ENCODE data around the gene C1QTNF8. TPM values are rescaled to one million over a fixed set of nuclear protein-coding genes. Genes with fewer than 3 reads are reported as not detected.

C1QTNF8 gene
- total and polyA plus RNA-seq, 2 of the 8 experiments (the other 6 are each of a cell fraction or from before 2014, with no cell fraction given): not detected

GRCh38 chr16:1112506-1113184 is 16.6 kb upstream of the C1QTNF8 start (continued):
- TF ChIP-seq, protein P1, sequence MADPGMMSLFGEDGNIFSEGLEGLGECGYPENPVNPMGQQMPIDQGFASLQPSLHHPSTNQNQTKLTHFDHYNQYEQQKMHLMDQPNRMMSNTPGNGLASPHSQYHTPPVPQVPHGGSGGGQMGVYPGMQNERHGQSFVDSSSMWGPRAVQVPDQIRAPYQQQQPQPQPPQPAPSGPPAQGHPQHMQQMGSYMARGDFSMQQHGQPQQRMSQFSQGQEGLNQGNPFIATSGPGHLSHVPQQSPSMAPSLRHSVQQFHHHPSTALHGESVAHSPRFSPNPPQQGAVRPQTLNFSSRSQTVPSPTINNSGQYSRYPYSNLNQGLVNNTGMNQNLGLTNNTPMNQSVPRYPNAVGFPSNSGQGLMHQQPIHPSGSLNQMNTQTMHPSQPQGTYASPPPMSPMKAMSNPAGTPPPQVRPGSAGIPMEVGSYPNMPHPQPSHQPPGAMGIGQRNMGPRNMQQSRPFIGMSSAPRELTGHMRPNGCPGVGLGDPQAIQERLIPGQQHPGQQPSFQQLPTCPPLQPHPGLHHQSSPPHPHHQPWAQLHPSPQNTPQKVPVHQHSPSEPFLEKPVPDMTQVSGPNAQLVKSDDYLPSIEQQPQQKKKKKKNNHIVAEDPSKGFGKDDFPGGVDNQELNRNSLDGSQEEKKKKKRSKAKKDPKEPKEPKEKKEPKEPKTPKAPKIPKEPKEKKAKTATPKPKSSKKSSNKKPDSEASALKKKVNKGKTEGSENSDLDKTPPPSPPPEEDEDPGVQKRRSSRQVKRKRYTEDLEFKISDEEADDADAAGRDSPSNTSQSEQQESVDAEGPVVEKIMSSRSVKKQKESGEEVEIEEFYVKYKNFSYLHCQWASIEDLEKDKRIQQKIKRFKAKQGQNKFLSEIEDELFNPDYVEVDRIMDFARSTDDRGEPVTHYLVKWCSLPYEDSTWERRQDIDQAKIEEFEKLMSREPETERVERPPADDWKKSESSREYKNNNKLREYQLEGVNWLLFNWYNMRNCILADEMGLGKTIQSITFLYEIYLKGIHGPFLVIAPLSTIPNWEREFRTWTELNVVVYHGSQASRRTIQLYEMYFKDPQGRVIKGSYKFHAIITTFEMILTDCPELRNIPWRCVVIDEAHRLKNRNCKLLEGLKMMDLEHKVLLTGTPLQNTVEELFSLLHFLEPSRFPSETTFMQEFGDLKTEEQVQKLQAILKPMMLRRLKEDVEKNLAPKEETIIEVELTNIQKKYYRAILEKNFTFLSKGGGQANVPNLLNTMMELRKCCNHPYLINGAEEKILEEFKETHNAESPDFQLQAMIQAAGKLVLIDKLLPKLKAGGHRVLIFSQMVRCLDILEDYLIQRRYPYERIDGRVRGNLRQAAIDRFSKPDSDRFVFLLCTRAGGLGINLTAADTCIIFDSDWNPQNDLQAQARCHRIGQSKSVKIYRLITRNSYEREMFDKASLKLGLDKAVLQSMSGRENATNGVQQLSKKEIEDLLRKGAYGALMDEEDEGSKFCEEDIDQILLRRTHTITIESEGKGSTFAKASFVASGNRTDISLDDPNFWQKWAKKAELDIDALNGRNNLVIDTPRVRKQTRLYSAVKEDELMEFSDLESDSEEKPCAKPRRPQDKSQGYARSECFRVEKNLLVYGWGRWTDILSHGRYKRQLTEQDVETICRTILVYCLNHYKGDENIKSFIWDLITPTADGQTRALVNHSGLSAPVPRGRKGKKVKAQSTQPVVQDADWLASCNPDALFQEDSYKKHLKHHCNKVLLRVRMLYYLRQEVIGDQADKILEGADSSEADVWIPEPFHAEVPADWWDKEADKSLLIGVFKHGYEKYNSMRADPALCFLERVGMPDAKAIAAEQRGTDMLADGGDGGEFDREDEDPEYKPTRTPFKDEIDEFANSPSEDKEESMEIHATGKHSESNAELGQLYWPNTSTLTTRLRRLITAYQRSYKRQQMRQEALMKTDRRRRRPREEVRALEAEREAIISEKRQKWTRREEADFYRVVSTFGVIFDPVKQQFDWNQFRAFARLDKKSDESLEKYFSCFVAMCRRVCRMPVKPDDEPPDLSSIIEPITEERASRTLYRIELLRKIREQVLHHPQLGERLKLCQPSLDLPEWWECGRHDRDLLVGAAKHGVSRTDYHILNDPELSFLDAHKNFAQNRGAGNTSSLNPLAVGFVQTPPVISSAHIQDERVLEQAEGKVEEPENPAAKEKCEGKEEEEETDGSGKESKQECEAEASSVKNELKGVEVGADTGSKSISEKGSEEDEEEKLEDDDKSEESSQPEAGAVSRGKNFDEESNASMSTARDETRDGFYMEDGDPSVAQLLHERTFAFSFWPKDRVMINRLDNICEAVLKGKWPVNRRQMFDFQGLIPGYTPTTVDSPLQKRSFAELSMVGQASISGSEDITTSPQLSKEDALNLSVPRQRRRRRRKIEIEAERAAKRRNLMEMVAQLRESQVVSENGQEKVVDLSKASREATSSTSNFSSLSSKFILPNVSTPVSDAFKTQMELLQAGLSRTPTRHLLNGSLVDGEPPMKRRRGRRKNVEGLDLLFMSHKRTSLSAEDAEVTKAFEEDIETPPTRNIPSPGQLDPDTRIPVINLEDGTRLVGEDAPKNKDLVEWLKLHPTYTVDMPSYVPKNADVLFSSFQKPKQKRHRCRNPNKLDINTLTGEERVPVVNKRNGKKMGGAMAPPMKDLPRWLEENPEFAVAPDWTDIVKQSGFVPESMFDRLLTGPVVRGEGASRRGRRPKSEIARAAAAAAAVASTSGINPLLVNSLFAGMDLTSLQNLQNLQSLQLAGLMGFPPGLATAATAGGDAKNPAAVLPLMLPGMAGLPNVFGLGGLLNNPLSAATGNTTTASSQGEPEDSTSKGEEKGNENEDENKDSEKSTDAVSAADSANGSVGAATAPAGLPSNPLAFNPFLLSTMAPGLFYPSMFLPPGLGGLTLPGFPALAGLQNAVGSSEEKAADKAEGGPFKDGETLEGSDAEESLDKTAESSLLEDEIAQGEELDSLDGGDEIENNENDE (IDR thresholded peaks at IDR 0.05; ENCODE audit: insufficient replicate concordance, low read length): no peak
- TF ChIP-seq, protein P2, sequence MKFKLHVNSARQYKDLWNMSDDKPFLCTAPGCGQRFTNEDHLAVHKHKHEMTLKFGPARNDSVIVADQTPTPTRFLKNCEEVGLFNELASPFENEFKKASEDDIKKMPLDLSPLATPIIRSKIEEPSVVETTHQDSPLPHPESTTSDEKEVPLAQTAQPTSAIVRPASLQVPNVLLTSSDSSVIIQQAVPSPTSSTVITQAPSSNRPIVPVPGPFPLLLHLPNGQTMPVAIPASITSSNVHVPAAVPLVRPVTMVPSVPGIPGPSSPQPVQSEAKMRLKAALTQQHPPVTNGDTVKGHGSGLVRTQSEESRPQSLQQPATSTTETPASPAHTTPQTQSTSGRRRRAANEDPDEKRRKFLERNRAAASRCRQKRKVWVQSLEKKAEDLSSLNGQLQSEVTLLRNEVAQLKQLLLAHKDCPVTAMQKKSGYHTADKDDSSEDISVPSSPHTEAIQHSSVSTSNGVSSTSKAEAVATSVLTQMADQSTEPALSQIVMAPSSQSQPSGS (IDR thresholded peaks at IDR 0.05; ENCODE audit: low read length): no peak
- no peak for TF ChIP-seq USF2 (IDR thresholded peaks at IDR 0.05; ENCODE audit: low read length)
- no peak for TF ChIP-seq MAFK (IDR thresholded peaks at IDR 0.05; ENCODE audit: low read depth, low read length)
- no peak for TF ChIP-seq NANOG (IDR thresholded peaks at IDR 0.05; ENCODE audit: insufficient read depth, low read depth, low read length, poor library complexity, severe bottlenecking)
- no peak for TF ChIP-seq HDAC2 (IDR thresholded peaks at IDR 0.05; ENCODE audit: borderline replicate concordance in 1 of 2, low read depth in 2 of 2, low read length in 2 of 2)
- TF ChIP-seq EGR1 (IDR thresholded peaks at IDR 0.05; ENCODE audit: borderline replicate concordance, low read depth, low read length): no peak

All from H1 (cell line).